Neuronal stem cell (in vitro differentiated cells): ENCODE results near the gene EFCAB5.
"Not testable (repeated sequence)": the region's sequence is repeated elsewhere in the genome, so short reads cannot be mapped to it uniquely, and the experiment has no call there.

Experiments
- DNase-seq: peaks from one replicate; pipeline ENCODE4 v3.0.0-alpha.2; 2013; ENCODE audit warnings: low spot score
- H2AFZ ChIP-seq: one replicate; pipeline ENCODE4 v1.6.1; 2013; ENCODE audit warnings: mild to moderate bottlenecking, low read length, inconsistent platforms
- H2AK5ac ChIP-seq: 2 replicates; pipeline ENCODE4 v1.6.1; 2013; ENCODE audit warnings: low read depth, mild to moderate bottlenecking, inconsistent platforms, low read length, moderate library complexity, mixed read lengths
- H2BK120ac ChIP-seq: 2 replicates; pipeline ENCODE4 v1.6.1; 2013; ENCODE audit warnings: low read depth, mild to moderate bottlenecking, inconsistent platforms, low read length, moderate library complexity, mixed read lengths
- H2BK12ac ChIP-seq: one replicate; pipeline ENCODE4 v1.6.1; 2013; ENCODE audit warnings: low read length, inconsistent platforms
- H2BK15ac ChIP-seq: 2 replicates; pipeline ENCODE4 v1.6.1; 2013; ENCODE audit warnings: mild to moderate bottlenecking, low read length, inconsistent platforms, mixed read lengths
- H2BK5ac ChIP-seq: one replicate; pipeline ENCODE4 v1.6.1; 2013; ENCODE audit warnings: inconsistent platforms, mild to moderate bottlenecking, low read length, moderate library complexity
- H3K14ac ChIP-seq: one replicate; pipeline ENCODE4 v1.6.1; 2013; ENCODE audit warnings: low read length, inconsistent platforms
- H3K18ac ChIP-seq: 2 replicates; pipeline ENCODE4 v1.6.1; 2013; ENCODE audit warnings: low read length, inconsistent platforms
- H3K23ac ChIP-seq: 2 replicates; pipeline ENCODE4 v1.6.1; 2013; ENCODE audit warnings: low read depth, mild to moderate bottlenecking, mixed read lengths, low read length, inconsistent platforms; ENCODE audit not compliant: poor library complexity
- H3K27ac ChIP-seq: replicated peaks from 3 replicates; pipeline ENCODE4 v1.5.1; 2013; ENCODE audit warnings: low read length, inconsistent platforms
- H3K27me3 ChIP-seq, 3 experiments: 2 replicates each; pipeline ENCODE4 v1.6.1; 2013; ENCODE audit warnings: low read length in 3 of 3, mild to moderate bottlenecking in 2 of 3, inconsistent platforms in 1 of 3, low read depth in 1 of 3, mixed read lengths in 1 of 3, moderate library complexity in 1 of 3; ENCODE audit not compliant: control insufficient read depth in 3 of 3, insufficient read depth in 3 of 3
- H3K36me3 ChIP-seq, 2 donors: replicated peaks in 1 of 2; 2 replicates each; pipeline ENCODE4 v1.6.1; 2013; ENCODE audit warnings: low read length in 2 of 2; ENCODE audit not compliant: control insufficient read depth in 2 of 2, insufficient read depth in 2 of 2
- H3K4ac ChIP-seq: 2 replicates; pipeline ENCODE4 v1.6.1; 2013; ENCODE audit warnings: inconsistent platforms, mild to moderate bottlenecking, low read length, moderate library complexity
- H3K4me1 ChIP-seq, 2 donors: 1 replicate in 1 of 2; 2 replicates in 1 of 2; pipeline ENCODE4 v1.6.1; 2013; ENCODE audit warnings: low read length in 2 of 2, low read depth in 1 of 2; ENCODE audit not compliant: control insufficient read depth in 2 of 2, insufficient read depth in 1 of 2
- H3K4me2 ChIP-seq: one replicate; pipeline ENCODE4 v1.6.1; 2013; ENCODE audit warnings: mild to moderate bottlenecking, low read length, inconsistent platforms; ENCODE audit not compliant: insufficient read depth, poor library complexity, severe bottlenecking
- H3K4me3 ChIP-seq, 2 donors: 2 replicates each; pipeline ENCODE4 v1.5.1; 2013; ENCODE audit warnings: low read length in 2 of 2, mild to moderate bottlenecking in 2 of 2, inconsistent platforms in 1 of 2, moderate library complexity in 1 of 2
- H3K79me1 ChIP-seq: one replicate; pipeline ENCODE4 v1.6.1; 2013; ENCODE audit warnings: low read depth, mild to moderate bottlenecking, inconsistent platforms, low read length, moderate library complexity
- H3K9ac ChIP-seq: one replicate; pipeline ENCODE4 v1.6.1; 2013; ENCODE audit warnings: mild to moderate bottlenecking, low read depth, low read length, inconsistent platforms; ENCODE audit not compliant: poor library complexity
- H3K9me3 ChIP-seq, 2 donors: replicated peaks in 1 of 2; 2 replicates each; pipeline versions ENCODE3 to v1.6.1; 2013; ENCODE audit warnings: low read length in 2 of 2, mild to moderate bottlenecking in 2 of 2, inconsistent platforms in 1 of 2, low read depth in 1 of 2, mixed read lengths in 1 of 2, moderate library complexity in 1 of 2; ENCODE audit not compliant: control insufficient read depth in 2 of 2, insufficient read depth in 1 of 2
- H4K8ac ChIP-seq: one replicate; pipeline ENCODE4 v1.6.1; 2013; ENCODE audit warnings: low read depth, mild to moderate bottlenecking, inconsistent platforms, low read length, moderate library complexity
- H4K91ac ChIP-seq: one replicate; pipeline ENCODE4 v1.6.1; 2013; ENCODE audit warnings: low read length, low read depth, mild to moderate bottlenecking, inconsistent platforms; ENCODE audit not compliant: poor library complexity
- WGBS, 2 donors: extraction: QIAGEN DNeasy Blood & Tissue Kit; methylation state at CpG; one replicate each; pipeline ENCODE4 v1.1.7; 2013; ENCODE audit warnings: missing lambda C conversion rate in 2 of 2, mixed read lengths in 1 of 2; ENCODE audit not compliant: insufficient read length in 2 of 2, insufficient replicate concordance in 1 of 2; ENCODE audit errors: extremely low coverage in 2 of 2; 5-methylcytosine and 5-hydroxymethylcytosine counted together

The EFCAB5 gene

DNA sequence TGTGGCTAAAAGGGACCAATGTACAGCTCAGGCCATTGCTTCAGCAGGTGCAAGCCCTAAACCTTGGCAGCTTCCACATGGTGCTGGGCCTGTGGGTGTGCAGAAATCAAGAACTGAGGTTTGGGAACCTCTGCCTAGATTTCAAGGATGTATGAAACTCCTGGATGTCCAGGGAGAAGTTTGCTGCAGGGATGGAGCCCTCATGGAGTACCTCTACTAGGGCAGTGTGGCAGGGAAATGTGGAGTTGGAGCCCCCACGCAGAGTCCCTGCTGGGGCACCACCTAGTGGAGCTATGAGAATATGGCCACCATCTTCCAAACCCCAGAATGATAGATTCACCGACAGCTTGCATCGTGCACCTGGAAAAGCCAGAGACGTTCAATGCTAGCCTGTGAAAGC is 13.0 kb downstream of the EFCAB5 start:
- no peak overlapping the region for H2BK15ac ChIP-seq
- H3K36me3 ChIP-seq = no peaks in the 10 kb centered on the region
- no peak overlapping the region for H2BK120ac ChIP-seq
- no peak overlapping the region for H3K14ac ChIP-seq
- DNase-seq = no peak
- H3K23ac ChIP-seq = no peak overlapping the region
- no peak overlapping the region for H2BK12ac ChIP-seq
- no peak overlapping the region for H2AK5ac ChIP-seq
- H3K4ac ChIP-seq = no peak overlapping the region
- H4K8ac ChIP-seq = no peak overlapping the region
- H3K4me3 ChIP-seq = no peak overlapping the region
- no peak overlapping the region for H3K27ac ChIP-seq
- no peak overlapping the region for H2AFZ ChIP-seq
- no peak overlapping the region for H3K18ac ChIP-seq
- no peaks in the 10 kb centered on the region for H3K79me1 ChIP-seq
- no CpG with 5 or more reads among the region's 4 CpGs for WGBS, 2 donors
- H3K4me1 ChIP-seq = peaks cover 0 to under 1% of the 10 kb centered on the region in 2 donors
- H2BK5ac ChIP-seq = no peak overlapping the region
- H3K4me2 ChIP-seq = no peak overlapping the region
- H4K91ac ChIP-seq = no peak overlapping the region
- H3K9me3 ChIP-seq = peaks cover 3 to 8% of the 10 kb centered on the region in 2 donors
- H3K27me3 ChIP-seq = no peaks in the 10 kb centered on the region
- no peak overlapping the region for H3K9ac ChIP-seq

DNA sequence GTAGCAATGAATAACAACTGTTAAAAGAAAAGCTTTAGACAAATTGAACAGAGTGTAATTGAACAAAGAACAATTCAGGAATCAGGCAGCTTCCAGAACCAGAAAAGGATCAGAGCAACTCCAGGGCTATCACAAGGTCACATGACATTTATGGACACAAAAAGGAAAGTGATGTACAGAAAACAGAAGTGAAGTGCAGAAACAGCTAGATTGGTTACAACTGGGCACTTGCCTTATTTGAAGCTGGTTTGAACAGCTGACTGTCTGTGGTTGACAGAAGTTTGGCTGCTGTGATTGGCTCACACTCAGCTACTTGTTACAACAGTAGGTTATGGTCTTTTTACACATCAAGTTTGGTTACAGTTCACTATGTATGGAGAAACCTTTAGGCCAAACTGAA is 14.8 kb downstream of the EFCAB5 start:
- Histone ChIP-seq H2BK15ac (no peak overlapping the region), H2BK5ac (no peak overlapping the region), H3K23ac (no peak overlapping the region), H3K4me3 (no peak overlapping the region), H2AK5ac (no peak overlapping the region), H3K27ac (no peak overlapping the region), H2AFZ (no peak overlapping the region), H2BK12ac (no peak overlapping the region), H3K14ac (no peak overlapping the region), H3K36me3 (no peaks in the 10 kb centered on the region), H4K8ac (no peak overlapping the region), H3K27me3 (no peaks in the 10 kb centered on the region), H3K4me1 (peaks cover 0 to 2% of the 10 kb centered on the region in 2 donors), H3K9ac (no peak overlapping the region), H3K4ac (no peak overlapping the region), H2BK120ac (no peak overlapping the region), H4K91ac (no peak overlapping the region), H3K9me3 (peaks cover 3 to 8% of the 10 kb centered on the region in 2 donors), H3K18ac (no peak overlapping the region), H3K4me2 (no peak overlapping the region), H3K79me1 (no peaks in the 10 kb centered on the region)
- DNase-seq = no peak

DNA sequence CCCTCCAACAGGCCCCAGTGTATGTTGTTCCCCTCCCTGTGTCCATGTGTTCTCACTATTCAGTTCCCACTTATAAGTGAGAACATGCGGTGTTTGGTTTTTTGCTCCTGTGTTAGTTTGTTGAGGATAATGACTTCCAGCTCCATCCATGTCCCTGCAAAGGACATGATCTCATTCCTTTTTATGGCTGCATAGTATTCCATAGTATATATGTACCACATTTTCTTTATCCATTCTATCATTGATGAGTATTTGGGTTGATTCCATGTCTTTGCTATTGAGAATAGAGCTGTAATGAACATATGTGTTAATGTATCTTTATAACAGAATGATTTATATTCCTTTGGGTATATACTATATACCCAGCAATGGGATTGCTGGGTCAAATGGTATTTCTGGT is 16.1 kb downstream of the EFCAB5 start:
- H3K23ac ChIP-seq, H3K9me3 ChIP-seq, H2AFZ ChIP-seq, H2BK12ac ChIP-seq, H3K4me3 ChIP-seq, H2BK5ac ChIP-seq, H3K36me3 ChIP-seq, H4K91ac ChIP-seq, H3K27ac ChIP-seq, H2BK120ac ChIP-seq, H2BK15ac ChIP-seq, H2AK5ac ChIP-seq, H3K4ac ChIP-seq, H3K27me3 ChIP-seq, H3K9ac ChIP-seq, H3K4me1 ChIP-seq, H4K8ac ChIP-seq, H3K4me2 ChIP-seq, H3K18ac ChIP-seq, DNase-seq, H3K14ac ChIP-seq, H3K79me1 ChIP-seq: not testable (repeated sequence)
- no CpG with 5 or more reads among the region's 1 CpG for WGBS, 2 donors

DNA sequence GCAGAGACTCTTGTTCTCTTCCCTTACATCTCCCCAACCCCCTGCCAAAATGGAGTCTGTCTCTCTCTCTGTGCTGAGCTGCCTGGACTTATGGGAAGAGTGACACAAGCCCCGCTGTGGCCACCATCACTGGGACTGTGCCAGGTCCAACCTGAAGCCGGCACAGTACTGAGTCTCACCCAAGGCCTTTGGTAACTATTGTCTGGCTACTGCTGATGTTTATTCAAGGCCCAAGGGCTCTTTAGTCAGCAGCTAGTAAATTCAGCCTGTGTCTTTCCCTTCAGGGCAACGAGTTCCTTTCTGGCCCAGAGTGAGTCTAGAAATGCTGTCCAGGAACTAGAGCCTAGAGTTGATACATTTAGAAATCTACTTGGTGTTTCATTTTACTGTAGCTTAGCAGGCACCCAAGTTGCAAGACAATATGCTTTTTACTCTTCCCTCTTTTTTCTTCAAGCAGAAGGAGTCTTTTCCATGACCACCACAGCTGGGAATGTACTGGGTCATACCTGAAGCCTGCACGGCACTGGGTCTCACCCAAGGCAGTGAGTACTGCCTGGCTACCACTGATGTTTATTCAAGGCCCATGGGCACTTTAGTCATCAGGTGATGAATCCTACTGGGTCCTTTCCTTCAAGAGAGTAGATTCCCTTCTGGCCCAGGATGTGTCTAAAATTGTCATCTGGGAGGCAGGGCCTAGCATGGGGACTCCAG is 17.7 kb downstream of the EFCAB5 start:
- H3K4me2 ChIP-seq = no peak overlapping the region
- no peak overlapping the region for H4K8ac ChIP-seq
- H3K36me3 ChIP-seq = no peaks in the 10 kb centered on the region
- no peak overlapping the region for H2BK15ac ChIP-seq
- peaks cover 0 to 2% of the 10 kb centered on the region in 2 donors for H3K4me1 ChIP-seq
- no peak overlapping the region for H3K4me3 ChIP-seq
- no peak overlapping the region for H3K27ac ChIP-seq
- no peak overlapping the region for H2BK120ac ChIP-seq
- H2AFZ ChIP-seq = peak overlapping the region; percentile 40
- no peak overlapping the region for H3K23ac ChIP-seq
- H3K79me1 ChIP-seq = no peaks in the 10 kb centered on the region
- H2BK12ac ChIP-seq = no peak overlapping the region
- no peak overlapping the region for H3K14ac ChIP-seq
- no peak overlapping the region for H3K18ac ChIP-seq
- no peaks in the 10 kb centered on the region for H3K27me3 ChIP-seq
- H2BK5ac ChIP-seq = no peak overlapping the region
- H3K9me3 ChIP-seq = peaks cover 3 to 7% of the 10 kb centered on the region in 2 donors
- no CpG with 5 or more reads among the region's 4 CpGs for WGBS, 2 donors
- no peak overlapping the region for H3K9ac ChIP-seq
- H2AK5ac ChIP-seq = no peak overlapping the region
- no peak overlapping the region for H3K4ac ChIP-seq
- no peak overlapping the region for H4K91ac ChIP-seq
- no peak for DNase-seq
